HEK293T (cell line): Measurements from ENCODE around the gene FCAMR.

Experiments used
- CTCF ChIA-PET: fragments of 350-600 bp; formaldehyde crosslinking; extraction: SDS; loops from one replicate; lab custom pipeline; 2021; ENCODE audit warnings: antibody characterized with exemption, inconsistent platforms; lab: Yijun Ruan, JAX
- POLR2A ChIA-PET: fragments of 350-600 bp; formaldehyde crosslinking; extraction: SDS; loops from one replicate; lab custom pipeline; 2020; ENCODE audit warnings: antibody characterized with exemption, inconsistent platforms; lab: Yijun Ruan, JAX
- DNase-seq: peaks from one replicate; pipeline ENCODE4 v3.0.0; 2012; ENCODE audit warnings: mixed read lengths; ENCODE audit errors: extremely low spot score
- ARNT ChIP-seq: fragments of 450-650 bp; IDR thresholded peaks from 2 replicates; pipeline ENCODE4 v1.6.1; 2017; ENCODE audit warnings: mild to moderate bottlenecking
- BHLHE40 ChIP-seq: fragments of 450-650 bp; IDR thresholded peaks from 2 replicates; pipeline ENCODE4 v1.6.1; 2016; ENCODE audit warnings: mild to moderate bottlenecking, moderate library complexity, borderline replicate concordance
- CTBP1 ChIP-seq: fragments of 450-650 bp; IDR thresholded peaks from 2 replicates; pipeline ENCODE4 v1.6.1; 2016; ENCODE audit warnings: borderline replicate concordance
- ELF4 ChIP-seq: fragments of 450-650 bp; IDR thresholded peaks from 2 replicates; pipeline ENCODE4 v1.6.1; 2017; ENCODE audit warnings: antibody characterized with exemption
- FOXA1 ChIP-seq: fragments of 450-650 bp; IDR thresholded peaks from 2 replicates; pipeline ENCODE4 v1.6.1; 2016; ENCODE audit warnings: mild to moderate bottlenecking
- FOXK2 ChIP-seq: fragments of 450-650 bp; IDR thresholded peaks from 2 replicates; pipeline ENCODE4 v1.6.1; 2016; ENCODE audit warnings: mild to moderate bottlenecking
- FOXM1 ChIP-seq: fragments of 450-650 bp; IDR thresholded peaks from 2 replicates; pipeline ENCODE4 v1.6.1; 2017; ENCODE audit warnings: mild to moderate bottlenecking, borderline replicate concordance
- HDGF ChIP-seq: fragments of 450-650 bp; IDR thresholded peaks from 2 replicates; pipeline ENCODE4 v1.6.1; 2017; ENCODE audit warnings: antibody characterized with exemption, borderline replicate concordance
- L3MBTL2 ChIP-seq: fragments of 450-650 bp; conservative IDR thresholded peaks from 2 replicates; pipeline ENCODE4 v1.6.1; 2016; ENCODE audit warnings: mild to moderate bottlenecking
- LEF1 ChIP-seq: fragments of 450-650 bp; IDR thresholded peaks from 2 replicates; pipeline ENCODE4 v1.6.1; 2017; ENCODE audit warnings: mild to moderate bottlenecking, borderline replicate concordance
- NFRKB ChIP-seq: fragments of 450-650 bp; IDR thresholded peaks from 2 replicates; pipeline ENCODE4 v1.6.1; 2016; ENCODE audit warnings: mild to moderate bottlenecking, moderate library complexity
- SP1 ChIP-seq: fragments of 450-650 bp; IDR thresholded peaks from 2 replicates; pipeline ENCODE4 v1.6.1; 2017
- SUZ12 ChIP-seq: fragments of 450-650 bp; IDR thresholded peaks from 2 replicates; pipeline ENCODE4 v1.6.1; 2016; ENCODE audit warnings: mild to moderate bottlenecking
- TARDBP ChIP-seq: fragments of 450-650 bp; IDR thresholded peaks from 2 replicates; pipeline ENCODE4 v1.6.1; 2016
- ZNF384 ChIP-seq: fragments of 450-650 bp; IDR thresholded peaks from 2 replicates; pipeline ENCODE4 v1.6.1; 2016
- TF ChIP-seq, protein P1 (sequence below): fragments of 450-650 bp; IDR thresholded peaks from 2 replicates; pipeline ENCODE4 v1.6.1; 2016

Gene FCAMR

DNA sequence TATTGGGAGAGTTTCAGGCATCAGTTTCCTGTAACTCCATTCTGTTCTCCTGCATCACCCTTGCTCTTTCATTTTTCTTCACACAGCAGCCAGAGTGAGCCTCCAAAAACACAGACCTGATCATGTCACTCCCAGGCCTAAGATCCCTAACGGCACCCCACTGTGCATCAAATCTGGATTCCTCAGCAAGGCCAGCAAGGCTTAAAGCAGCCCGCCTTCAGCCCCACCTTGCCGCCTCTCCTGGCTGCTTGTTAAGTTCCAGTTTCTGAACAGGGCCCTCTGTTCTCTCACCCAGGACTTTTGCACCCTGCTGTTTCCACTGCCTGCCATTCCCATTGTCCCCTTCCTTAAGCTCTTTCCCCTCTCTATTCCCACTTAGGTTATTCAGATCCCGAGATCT lies 33.0 kb upstream of the FCAMR start:
- CTCF ChIA-PET = no interaction called here
- TF ChIP-seq L3MBTL2 (no peak), ARNT (no peak), NFRKB (no peak), FOXA1 (no peak), BHLHE40 (no peak), HDGF (no peak), LEF1 (no peak), FOXM1 (no peak), ZNF384 (no peak)
- TF ChIP-seq, protein P1, sequence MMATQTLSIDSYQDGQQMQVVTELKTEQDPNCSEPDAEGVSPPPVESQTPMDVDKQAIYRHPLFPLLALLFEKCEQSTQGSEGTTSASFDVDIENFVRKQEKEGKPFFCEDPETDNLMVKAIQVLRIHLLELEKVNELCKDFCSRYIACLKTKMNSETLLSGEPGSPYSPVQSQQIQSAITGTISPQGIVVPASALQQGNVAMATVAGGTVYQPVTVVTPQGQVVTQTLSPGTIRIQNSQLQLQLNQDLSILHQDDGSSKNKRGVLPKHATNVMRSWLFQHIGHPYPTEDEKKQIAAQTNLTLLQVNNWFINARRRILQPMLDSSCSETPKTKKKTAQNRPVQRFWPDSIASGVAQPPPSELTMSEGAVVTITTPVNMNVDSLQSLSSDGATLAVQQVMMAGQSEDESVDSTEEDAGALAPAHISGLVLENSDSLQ = no peak
- POLR2A ChIA-PET = no interaction called here
- no peak for DNase-seq

DNA sequence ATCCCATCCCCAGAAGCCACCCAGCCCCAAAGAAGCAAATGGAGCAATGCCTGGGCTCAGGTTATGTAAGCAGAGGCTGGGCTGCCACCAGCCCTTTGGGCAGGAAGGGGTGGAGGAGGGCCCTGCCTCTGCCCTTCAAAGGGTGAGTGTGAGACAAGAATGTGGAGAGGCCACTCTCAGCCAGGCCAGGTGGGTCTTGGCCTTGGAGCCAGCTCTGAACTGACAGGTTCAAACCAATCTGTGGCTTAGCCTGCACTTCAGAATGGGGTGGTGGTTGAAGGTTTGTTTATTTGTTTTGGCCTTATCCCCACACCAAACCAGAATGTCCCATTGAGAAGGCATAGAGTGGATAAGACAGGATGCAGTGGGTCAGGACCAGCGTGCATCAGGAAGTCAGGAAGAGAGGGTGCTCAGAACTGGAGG lies 32.5 kb upstream of the FCAMR start:
- POLR2A ChIA-PET = no interaction called here
- no peak for TF ChIP-seq ZNF384
- TF ChIP-seq SP1 = no peak
- TF ChIP-seq, protein P1 = no peak
- TF ChIP-seq ARNT = no peak
- TF ChIP-seq FOXA1 = no peak
- no peak for TF ChIP-seq FOXK2
- no peak for TF ChIP-seq CTBP1
- TF ChIP-seq TARDBP = no peak
- no peak for TF ChIP-seq BHLHE40
- no peak for TF ChIP-seq LEF1
- no peak for TF ChIP-seq NFRKB
- no peak for TF ChIP-seq SUZ12
- TF ChIP-seq FOXM1 = no peak
- TF ChIP-seq L3MBTL2 = no peak
- CTCF ChIA-PET = no interaction called here
- DNase-seq = no peak

DNA sequence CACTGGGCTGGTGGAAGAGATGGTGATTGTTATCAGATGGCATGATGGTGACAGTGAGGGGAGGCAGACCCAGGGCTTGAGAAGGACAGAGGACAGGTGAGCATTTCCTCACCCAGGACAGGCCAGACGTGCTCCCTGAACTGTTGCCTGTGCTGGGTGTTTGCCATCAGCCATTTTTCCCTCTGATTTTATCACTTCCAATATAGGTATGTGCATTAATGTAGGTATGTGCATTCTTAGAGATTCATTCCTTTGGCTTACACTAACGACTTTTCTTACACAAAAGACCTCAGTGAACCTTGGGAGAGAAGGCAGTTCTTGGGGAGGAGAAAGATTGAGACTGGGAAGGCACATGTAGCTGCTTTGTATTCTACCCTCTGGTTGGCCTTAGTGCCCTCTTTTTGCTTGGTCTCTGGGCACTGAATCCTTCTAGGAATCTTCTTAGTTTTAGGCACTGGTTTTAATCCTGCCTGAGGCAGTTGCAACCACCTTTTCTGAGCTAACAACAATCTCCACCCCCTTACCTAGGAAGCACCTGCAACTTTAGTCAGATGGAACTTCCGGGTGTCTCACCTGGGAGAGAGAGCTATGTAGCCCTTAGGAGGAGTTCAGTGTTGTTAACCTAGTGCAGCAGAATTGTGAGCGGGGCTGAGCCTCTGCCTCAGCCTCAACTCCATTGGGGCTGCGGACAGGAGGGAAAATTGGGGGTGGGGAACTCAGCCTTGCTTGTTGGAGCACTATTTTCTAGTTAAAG lies 31.4 kb upstream of the FCAMR start:
- TF ChIP-seq SP1 = no peak
- no peak for TF ChIP-seq ZNF384
- TF ChIP-seq FOXM1 = no peak
- TF ChIP-seq FOXK2 = no peak
- TF ChIP-seq SUZ12 = no peak
- TF ChIP-seq, protein P1 = no peak
- no peak for TF ChIP-seq CTBP1
- no peak for TF ChIP-seq HDGF
- no peak for TF ChIP-seq TARDBP
- TF ChIP-seq NFRKB = no peak
- no peak for TF ChIP-seq ARNT
- no peak for TF ChIP-seq LEF1
- ChIA-PET CTCF (no interaction called here), POLR2A (no interaction called here)
- DNase-seq = no peak

DNA sequence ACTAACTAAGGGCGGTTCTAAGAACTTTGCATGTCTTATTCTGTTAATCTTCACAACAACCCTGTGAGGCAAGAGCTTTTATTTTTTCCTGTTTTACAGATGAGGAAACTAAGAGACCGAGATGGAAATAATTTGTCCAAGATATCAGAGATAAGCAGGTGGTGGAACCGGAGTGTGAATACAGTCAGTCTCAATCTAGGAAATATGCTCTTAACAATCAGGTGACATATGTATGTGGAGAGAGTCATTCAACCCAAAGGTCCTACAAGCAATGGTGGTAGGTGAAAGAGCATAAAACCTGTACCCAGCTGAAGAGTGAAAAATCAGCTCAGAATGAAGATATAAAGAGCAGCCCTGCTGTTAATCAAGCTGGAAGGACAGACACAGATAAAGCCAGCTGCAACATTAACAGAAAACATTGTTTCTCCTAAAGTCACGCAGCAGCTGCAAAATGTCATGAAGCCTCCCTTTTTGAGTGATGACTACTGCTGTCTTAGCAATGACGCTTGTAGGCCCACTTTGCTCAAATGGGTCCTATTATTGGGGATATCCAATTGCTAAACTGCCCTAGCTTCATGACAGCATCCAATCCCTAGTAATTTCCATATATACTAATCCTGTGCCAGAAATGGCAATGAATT lies 30.5 kb upstream of the FCAMR start:
- TF ChIP-seq CTBP1 = no peak
- TF ChIP-seq TARDBP = no peak
- no peak for TF ChIP-seq FOXM1
- TF ChIP-seq ELF4 = no peak
- no peak for TF ChIP-seq NFRKB
- TF ChIP-seq ZNF384 = no peak
- no peak for TF ChIP-seq L3MBTL2
- no peak for TF ChIP-seq SP1
- no peak for TF ChIP-seq BHLHE40
- no peak for TF ChIP-seq ARNT
- DNase-seq = no peak
- POLR2A ChIA-PET = no interaction called here
- CTCF ChIA-PET = no interaction called here

DNA sequence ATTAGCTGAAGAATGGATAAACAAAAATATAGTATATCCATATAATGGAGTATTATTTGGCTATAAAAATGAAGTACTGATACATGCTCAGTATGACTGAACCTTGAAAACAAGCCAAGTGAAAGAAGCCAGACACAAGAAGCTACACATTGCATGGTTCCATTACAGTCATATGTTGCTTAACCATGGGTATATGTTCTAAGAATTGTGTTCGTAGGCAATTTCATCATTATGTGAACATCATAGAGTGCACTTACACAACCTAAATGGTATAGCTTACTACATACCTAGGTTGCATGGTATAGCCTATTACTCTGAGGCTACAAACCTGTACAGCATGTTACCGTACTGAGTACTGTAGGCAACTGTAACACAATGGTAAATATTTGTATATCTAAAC lies 28.6 kb upstream of the FCAMR start:
- ChIA-PET POLR2A (no interaction called here), CTCF (no interaction called here)
- no peak for DNase-seq
- TF ChIP-seq, protein P1 = no peak
- no peak for TF ChIP-seq TARDBP
- TF ChIP-seq FOXK2 = no peak
